ENCODE data around the gene WASHC4. TPM values are rescaled to one million over a fixed set of nuclear protein-coding genes. Genes with fewer than 3 reads are reported as not detected.

The WASHC4 gene
- total and polyA plus RNA-seq, 4 donors: 11.5 to 59.1 (median 32.6) TPM

GRCh38 chr12:105204916-105205315 is 97.4 kb downstream of the WASHC4 start:
- Histone ChIP-seq H3K4me3 (ENCODE audit: low read depth in 1 of 3, low read length in 3 of 3) (no peak overlapping the region), H3K9me3 (ENCODE audit: control insufficient read depth in 4 of 4, low read length in 3 of 4) (no peaks in the 10 kb centered on the region), H3K4me1 (ENCODE audit: control insufficient read depth in 4 of 4, insufficient read depth in 4 of 4, low read length in 3 of 4) (peaks cover 5 to 8% (median 7%) of the 10 kb centered on the region in 4 donors), H3K27ac (ENCODE audit: low read depth in 1 of 2, low read length in 2 of 2) (no peak overlapping the region), H3K36me3 (ENCODE audit: control insufficient read depth in 4 of 4, insufficient read depth in 3 of 4, low read depth in 1 of 4, low read length in 3 of 4) (peaks cover 1 to 46% (median 15%) of the 10 kb centered on the region in 4 donors), H3K27me3 (ENCODE audit: control insufficient read depth in 4 of 4, insufficient read depth in 4 of 4, low read length in 3 of 4) (no peaks in the 10 kb centered on the region), H3K9ac (ENCODE audit: low read depth in 1 of 2, low read length in 2 of 2) (no peak overlapping the region)
- no peak for TF ChIP-seq FOXA1 (IDR thresholded peaks at IDR 0.05)
- TF ChIP-seq RAD21 (IDR thresholded peaks at IDR 0.05): no peak
- TF ChIP-seq NR2F2 (IDR thresholded peaks at IDR 0.05): no peak
- no peak for TF ChIP-seq TAF1 (conservative IDR thresholded peaks at IDR 0.05)
- no peak for TF ChIP-seq CTCF (IDR thresholded peaks at IDR 0.05; ENCODE audit: low read depth, low read length, missing input control)
- no peak for TF ChIP-seq JUND (IDR thresholded peaks at IDR 0.05)
- no peak for TF ChIP-seq FOXA2 (IDR thresholded peaks at IDR 0.05)
- TF ChIP-seq ATF3 (IDR thresholded peaks at IDR 0.05): no peak
- TF ChIP-seq RXRA (IDR thresholded peaks at IDR 0.05): no peak
- TF ChIP-seq MAX (IDR thresholded peaks at IDR 0.05): no peak
- DNase-seq (ENCODE audit: low spot score): no peak
- WGBS: 91% methylated on average over 6 of the region's 6 CpGs

- Histone ChIP-seq H3K9ac (ENCODE audit: low read depth in 1 of 2, low read length in 2 of 2) (no peak overlapping the region), H3K36me3 (ENCODE audit: control insufficient read depth in 4 of 4, insufficient read depth in 3 of 4, low read depth in 1 of 4, low read length in 3 of 4) (peaks cover 1 to 47% (median 16%) of the 10 kb centered on the region in 4 donors), H3K4me1 (ENCODE audit: control insufficient read depth in 4 of 4, insufficient read depth in 4 of 4, low read length in 3 of 4) (peaks cover 5 to 8% (median 7%) of the 10 kb centered on the region in 4 donors), H3K27me3 (ENCODE audit: control insufficient read depth in 4 of 4, insufficient read depth in 4 of 4, low read length in 3 of 4) (no peaks in the 10 kb centered on the region), H3K4me3 (ENCODE audit: low read depth in 1 of 3, low read length in 3 of 3) (no peak overlapping the region), H3K9me3 (ENCODE audit: control insufficient read depth in 4 of 4, low read length in 3 of 4) (no peaks in the 10 kb centered on the region), H3K27ac (ENCODE audit: low read depth in 1 of 2, low read length in 2 of 2) (no peak overlapping the region)
- TF ChIP-seq TAF1 (conservative IDR thresholded peaks at IDR 0.05) (no peak), YY1 (IDR thresholded peaks at IDR 0.05) (no peak), EGR1 (IDR thresholded peaks at IDR 0.05; ENCODE audit: low read depth in 2 of 2) (no peak), FOXA2 (IDR thresholded peaks at IDR 0.05) (no peak), FOXA1 (IDR thresholded peaks at IDR 0.05) (no peak), CTCF (IDR thresholded peaks at IDR 0.05; ENCODE audit: low read depth, low read length, missing input control) (no peak), HNF4A (conservative IDR thresholded peaks at IDR 0.05) (no peak), GABPA (IDR thresholded peaks at IDR 0.05 in 1 of 2, conservative IDR thresholded peaks at IDR 0.05 in 1 of 2) (no peak)
- TF ChIP-seq, protein P1, sequence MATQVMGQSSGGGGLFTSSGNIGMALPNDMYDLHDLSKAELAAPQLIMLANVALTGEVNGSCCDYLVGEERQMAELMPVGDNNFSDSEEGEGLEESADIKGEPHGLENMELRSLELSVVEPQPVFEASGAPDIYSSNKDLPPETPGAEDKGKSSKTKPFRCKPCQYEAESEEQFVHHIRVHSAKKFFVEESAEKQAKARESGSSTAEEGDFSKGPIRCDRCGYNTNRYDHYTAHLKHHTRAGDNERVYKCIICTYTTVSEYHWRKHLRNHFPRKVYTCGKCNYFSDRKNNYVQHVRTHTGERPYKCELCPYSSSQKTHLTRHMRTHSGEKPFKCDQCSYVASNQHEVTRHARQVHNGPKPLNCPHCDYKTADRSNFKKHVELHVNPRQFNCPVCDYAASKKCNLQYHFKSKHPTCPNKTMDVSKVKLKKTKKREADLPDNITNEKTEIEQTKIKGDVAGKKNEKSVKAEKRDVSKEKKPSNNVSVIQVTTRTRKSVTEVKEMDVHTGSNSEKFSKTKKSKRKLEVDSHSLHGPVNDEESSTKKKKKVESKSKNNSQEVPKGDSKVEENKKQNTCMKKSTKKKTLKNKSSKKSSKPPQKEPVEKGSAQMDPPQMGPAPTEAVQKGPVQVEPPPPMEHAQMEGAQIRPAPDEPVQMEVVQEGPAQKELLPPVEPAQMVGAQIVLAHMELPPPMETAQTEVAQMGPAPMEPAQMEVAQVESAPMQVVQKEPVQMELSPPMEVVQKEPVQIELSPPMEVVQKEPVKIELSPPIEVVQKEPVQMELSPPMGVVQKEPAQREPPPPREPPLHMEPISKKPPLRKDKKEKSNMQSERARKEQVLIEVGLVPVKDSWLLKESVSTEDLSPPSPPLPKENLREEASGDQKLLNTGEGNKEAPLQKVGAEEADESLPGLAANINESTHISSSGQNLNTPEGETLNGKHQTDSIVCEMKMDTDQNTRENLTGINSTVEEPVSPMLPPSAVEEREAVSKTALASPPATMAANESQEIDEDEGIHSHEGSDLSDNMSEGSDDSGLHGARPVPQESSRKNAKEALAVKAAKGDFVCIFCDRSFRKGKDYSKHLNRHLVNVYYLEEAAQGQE (IDR thresholded peaks at IDR 0.05): no peak
- 86% methylated on average over 10 of the region's 10 CpGs for WGBS
- no peak for DNase-seq (ENCODE audit: low spot score)
Measured at GRCh38 chr12:105205322-105206048, 98.0 kb downstream of the WASHC4 start.
